Dermis microvascular lymphatic vessel endothelial cell (primary cell): ENCODE results near the gene SPTB. TPM values are rescaled to one million over a fixed set of nuclear protein-coding genes. Genes with fewer than 3 reads are reported as not detected.

Experiments
- DNase-seq, 2 donors: peaks; one replicate each; pipeline versions ENCODE4 v3.0.0 to v3.0.0-alpha.2; 2010; ENCODE audit warnings: low read depth in 2 of 2
- total RNA-seq: library from RNA; depleted of rRNA; stranded (reverse); fragments of >200 nt; gene quantifications from 2 replicates; pipeline ENCODE4 v1.2.1, GENCODE V29; 2014

Gene SPTB
- total RNA-seq, 1 donor from 2014 or later = 0.13 TPM

- DNase-seq = no peak
Measured at GRCh38 chr14:64752909-64753308, 126.8 kb downstream of the SPTB start.

GRCh38 chr14:64748995-64749714, 130.6 kb downstream of the SPTB start:
- no peak for DNase-seq

DNA sequence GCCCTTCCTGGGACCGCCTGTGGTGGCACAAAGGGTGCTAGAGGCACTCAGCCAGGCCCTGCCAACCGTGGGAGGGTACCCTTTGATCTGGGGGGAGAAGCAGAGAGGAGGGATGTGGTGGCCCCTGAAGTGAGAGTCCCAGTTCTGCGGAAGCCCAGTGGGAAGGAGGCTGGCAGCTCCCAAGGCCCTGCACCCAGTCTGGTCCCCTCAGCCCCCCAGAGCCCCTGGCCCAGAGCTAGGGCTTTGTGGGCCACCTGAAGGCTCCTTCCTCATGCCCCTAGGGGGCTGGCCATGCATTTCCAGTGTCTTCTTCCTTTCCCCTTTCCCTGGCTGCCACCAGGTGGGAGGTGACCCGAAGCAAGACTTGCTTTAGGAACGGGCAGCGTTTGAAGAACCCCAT, 131.2 kb downstream of the SPTB start:
- no peak for DNase-seq

DNA sequence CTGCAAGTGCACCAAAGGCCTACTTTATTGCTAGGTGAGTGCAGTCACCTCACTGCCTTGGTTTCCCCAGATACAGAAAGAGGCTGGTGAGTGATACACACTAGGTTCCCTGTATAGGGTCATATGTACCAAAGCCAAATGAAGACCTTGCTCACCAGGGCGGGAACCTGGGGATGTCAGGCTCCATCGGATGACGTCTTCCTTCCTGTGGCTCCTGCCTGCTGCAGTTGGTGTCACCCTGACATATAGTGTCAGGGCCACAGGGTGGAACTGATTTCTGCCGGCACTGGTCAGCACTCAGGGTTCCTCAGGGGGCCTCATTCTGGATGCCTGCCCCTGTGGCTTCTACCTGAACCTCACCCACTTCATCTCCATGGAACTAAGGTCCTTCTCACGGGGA, 132.4 kb downstream of the SPTB start:
- DNase-seq = no peak

- peak in 1 of 2 donors; percentile 28 for DNase-seq
Measured at GRCh38 chr14:64746298-64747250, 133.1 kb downstream of the SPTB start.

- no peak for DNase-seq
Measured at GRCh38 chr14:64745511-64746091, 134.1 kb downstream of the SPTB start.

DNA sequence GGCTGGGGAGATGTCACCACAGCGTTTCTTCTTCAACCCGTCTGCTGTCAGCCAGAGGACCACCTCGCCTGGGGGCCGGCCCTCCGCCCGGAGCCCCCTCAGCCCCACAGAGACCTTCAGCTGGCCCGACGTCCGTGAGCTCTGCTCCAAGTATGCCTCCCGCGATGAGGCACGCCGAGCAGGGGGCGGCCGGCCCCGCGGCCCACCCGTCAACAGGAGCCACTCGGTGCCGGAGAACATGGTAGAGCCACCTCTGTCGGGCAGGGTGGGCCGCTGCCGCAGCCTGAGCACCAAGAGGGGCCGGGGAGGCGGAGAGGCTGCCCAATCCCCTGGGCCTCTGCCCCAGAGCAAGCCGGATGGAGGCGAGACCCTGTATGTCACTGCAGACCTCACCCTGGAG, 136.6 kb downstream of the SPTB start:
- no peak for DNase-seq

DNA sequence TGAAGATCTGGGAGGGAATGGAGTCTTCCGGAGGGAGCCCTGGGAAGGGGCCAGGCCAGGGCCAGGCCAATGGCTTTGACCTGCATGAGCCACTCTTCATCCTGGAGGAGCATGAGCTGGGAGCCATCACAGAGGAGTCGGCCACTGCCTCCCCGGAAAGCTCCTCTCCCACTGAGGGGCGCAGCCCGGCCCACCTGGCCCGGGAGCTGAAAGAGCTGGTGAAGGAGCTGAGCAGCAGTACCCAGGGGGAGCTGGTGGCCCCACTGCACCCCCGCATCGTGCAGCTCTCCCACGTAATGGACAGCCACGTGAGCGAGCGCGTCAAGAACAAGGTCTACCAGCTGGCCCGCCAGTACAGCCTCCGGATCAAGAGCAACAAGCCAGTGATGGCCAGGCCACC, 137.7 kb downstream of the SPTB start:
- DNase-seq = no peak

DNA sequence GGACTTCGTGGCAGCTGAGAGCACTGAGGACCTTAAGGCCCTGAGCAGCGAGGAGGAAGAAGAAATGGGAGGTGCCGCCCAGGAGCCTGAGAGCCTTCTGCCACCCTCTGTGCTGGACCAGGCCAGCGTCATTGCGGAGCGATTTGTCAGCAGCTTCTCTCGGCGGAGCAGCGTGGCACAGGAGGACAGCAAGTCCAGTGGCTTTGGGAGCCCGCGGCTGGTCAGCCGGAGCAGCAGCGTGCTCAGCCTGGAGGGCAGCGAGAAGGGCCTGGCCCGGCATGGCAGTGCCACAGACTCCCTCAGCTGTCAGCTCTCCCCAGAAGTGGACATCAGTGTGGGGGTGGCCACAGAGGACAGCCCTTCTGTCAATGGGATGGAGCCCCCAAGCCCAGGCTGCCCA, 138.5 kb downstream of the SPTB start:
- no peak for DNase-seq

DNA sequence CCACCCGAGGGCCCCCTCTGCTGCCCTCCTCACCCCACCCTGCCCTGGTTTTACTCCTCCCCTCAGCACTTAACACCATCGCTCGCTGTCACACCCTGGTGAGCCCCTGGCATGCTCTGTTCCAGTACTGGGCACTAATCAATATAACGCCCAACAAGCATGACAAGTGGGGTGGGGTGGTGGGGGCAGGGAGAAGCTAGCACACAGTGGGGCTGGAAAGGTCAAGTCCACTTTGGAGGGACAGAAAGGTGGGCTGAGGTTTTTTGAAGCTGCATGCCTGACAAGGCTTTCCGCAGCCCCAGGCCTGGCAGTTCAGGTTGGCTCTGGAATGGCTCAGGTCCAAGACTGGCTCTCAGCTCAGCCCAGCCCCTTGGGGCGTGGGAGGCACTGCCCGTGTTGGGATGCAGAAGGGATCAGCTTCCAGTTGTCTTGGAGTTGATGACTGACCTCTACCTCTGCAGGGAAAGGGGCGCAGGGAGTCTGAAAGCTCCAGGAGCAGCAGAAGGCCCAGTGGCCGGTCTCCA, 141.4 kb downstream of the SPTB start:
- no peak for DNase-seq

DNA sequence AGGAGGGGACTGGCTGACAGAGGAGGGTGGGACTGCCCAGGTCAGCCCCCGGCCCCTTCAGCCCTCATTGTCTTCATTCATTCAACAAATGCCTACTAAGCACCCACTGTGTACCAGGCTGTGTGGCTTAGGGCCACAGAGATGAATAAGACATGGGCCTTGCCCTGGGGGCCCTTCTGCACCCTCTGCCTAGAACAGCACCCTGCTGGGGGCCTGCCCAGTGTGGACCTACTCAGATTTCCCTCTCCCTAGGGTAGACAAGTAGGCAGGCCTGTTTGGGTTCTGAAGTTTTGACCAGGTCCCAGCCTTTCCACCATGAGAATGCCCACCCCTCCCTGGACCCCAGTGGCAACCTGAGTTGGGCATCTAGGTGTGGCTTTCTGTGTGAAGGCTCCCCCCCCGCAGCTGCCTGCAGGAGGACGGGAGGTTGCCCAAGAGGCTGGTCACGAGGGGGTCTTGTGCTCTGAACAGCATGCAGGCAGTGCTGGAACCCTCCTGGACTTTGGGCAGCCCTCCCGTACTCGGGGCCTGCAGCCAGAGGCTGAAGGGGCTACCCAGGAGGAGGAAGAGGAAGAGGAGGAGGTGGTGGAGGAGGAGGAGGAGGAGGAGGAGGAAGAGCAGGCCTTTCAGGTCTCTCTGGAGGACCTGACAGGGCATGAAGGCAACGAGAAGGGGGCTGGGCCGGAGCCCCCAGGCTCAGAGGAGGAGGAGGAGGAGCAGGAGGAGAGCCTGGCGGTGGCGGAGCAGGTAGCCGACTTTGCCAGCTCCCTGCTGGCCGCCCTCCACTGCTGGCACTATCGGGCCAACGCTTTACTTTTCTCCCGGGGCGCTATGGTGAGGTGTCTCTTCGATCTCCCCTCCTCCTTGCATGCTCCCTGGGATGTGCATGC, 142.1 kb downstream of the SPTB start:
- no peak for DNase-seq

- DNase-seq = no peak
Measured at GRCh38 chr14:64736271-64737169, 143.2 kb downstream of the SPTB start.

DNA sequence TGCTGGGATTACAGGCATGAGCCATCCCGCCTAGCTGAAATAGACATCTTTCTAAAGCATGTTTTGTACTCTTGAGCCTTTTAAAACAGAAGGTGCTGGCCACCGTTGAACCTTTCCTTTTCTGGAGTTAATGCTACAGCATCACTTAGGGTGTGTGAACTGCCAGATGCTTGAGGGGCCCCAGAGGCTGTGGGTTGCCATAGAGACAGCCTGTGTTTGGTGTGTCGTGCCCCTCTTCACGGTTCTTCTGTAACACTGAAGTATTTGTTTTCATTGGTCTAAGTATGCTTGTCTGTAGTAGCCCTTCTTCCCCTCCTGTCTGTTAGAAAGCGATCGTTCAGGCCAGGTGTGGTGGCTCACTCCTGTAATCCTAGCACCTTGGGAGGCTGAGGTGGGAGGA, 144.7 kb downstream of the SPTB start:
- DNase-seq = no peak

GRCh38 chr14:64733899-64734298, 145.8 kb downstream of the SPTB start:
- DNase-seq = no peak

DNA sequence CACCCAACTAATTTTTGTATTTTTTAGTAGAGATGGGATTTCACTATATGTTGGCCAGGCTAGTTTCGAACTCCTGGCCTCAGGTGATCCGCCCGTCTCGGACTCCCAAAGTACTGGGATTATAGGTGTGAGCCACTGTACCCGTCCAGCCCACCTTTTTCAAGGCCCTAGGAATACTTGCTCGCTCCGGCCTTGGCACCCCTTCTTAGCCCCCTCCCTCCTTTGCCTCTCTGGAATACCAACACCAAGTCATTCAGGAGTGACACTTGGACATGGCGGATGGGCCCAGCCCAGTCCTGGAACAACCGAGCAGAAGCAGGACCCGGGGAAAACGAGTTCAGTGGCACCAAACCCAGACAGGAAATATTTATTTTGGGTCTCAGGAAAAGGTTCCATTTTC, 146.4 kb downstream of the SPTB start:
- no peak for DNase-seq

- DNase-seq = no peak
Measured at GRCh38 chr14:64732536-64733120, 147.1 kb downstream of the SPTB start.

DNA sequence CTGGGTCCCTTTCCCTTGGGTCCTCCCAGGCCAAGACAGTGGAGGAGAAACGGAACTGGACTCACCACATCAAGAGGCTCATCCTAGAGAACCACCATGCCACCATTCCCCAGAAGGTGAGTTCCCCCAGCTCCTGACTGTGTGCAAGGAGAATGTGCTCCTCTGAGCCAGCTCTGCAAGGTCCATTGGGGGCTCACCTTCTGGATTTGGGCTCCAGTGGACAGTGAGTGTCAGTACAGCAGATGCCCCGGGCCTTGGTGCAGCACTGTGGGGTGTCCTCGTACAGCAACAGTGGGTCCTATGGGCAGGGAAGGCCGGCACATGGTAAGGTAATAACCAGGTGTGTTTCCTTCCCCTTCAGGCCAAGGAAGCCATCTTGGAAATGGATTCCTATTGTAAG, 147.6 kb downstream of the SPTB start:
- no peak for DNase-seq

GRCh38 chr14:64731141-64731581, 148.5 kb downstream of the SPTB start:
- DNase-seq = no peak

DNA sequence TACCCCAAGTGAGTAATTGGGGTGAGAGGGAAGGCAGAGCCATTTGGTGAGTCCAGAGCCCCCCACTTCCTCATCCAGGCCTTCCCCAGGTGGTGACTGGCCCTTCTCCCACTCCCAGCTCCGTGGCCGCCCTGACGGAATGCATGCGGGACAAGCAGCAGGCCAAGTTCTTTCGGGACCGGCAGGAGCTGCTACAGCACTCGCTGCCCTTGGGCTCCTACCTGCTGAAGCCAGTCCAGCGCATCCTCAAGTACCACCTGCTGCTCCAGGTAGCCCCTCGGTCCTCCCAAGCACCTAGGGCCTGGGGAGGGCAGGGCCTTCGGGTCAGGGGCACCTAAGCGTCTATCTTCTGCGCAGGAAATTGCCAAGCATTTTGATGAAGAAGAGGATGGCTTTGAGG, 149.0 kb downstream of the SPTB start:
- DNase-seq = no peak

GRCh38 chr14:64730061-64730440, 149.7 kb downstream of the SPTB start:
- no peak for DNase-seq
